Measurements from ENCODE around the gene BLVRA. TPM values are rescaled to one million over a fixed set of nuclear protein-coding genes. Genes with fewer than 3 reads are reported as not detected.
A peak's percentile ranks its signal among the peaks of the same experiment; 100 is the strongest.
"Not testable (repeated sequence)": the region's sequence is repeated elsewhere in the genome, so short reads cannot be mapped to it uniquely, and the experiment has no call there.

Gene BLVRA
- total RNA-seq, 2 donors from 2014 or later, result 26.2 to 29.7 TPM

- Mint-ChIP-seq H3K4me3 (peak overlapping the region; percentile 12), H3K4me1 (peaks cover 30% of the 10 kb centered on the region), H3K27me3 (no peaks in the 10 kb centered on the region), H3K27ac (peak overlapping the region; percentile 46), H3K36me3 (ENCODE audit: low read depth) (peaks cover 10% of the 10 kb centered on the region)
- no peaks in the 10 kb centered on the region for H3K9me3 ChIP-seq (ENCODE audit: control insufficient read depth, low read length, poor library complexity, severe bottlenecking)
- DNase-seq, result no peak
- no peak for ATAC-seq
Measured at GRCh38 chr7:43782768-43783555, 24.5 kb downstream of the BLVRA start.

- H3K36me3 Mint-ChIP-seq (ENCODE audit: low read depth), result peaks cover 14% of the 10 kb centered on the region
- no peaks in the 10 kb centered on the region for H3K9me3 ChIP-seq (ENCODE audit: control insufficient read depth, low read length, poor library complexity, severe bottlenecking)
- DNase-seq (no peak), ATAC-seq (peak; percentile 10)
- H3K27me3 Mint-ChIP-seq, result no peaks in the 10 kb centered on the region
- H3K4me1 Mint-ChIP-seq, result peaks cover 29% of the 10 kb centered on the region
- H3K27ac Mint-ChIP-seq, result peak overlapping the region; percentile 68
- peak overlapping the region; percentile 45 for H3K4me3 Mint-ChIP-seq
Measured at GRCh38 chr7:43784030-43784584, 25.6 kb downstream of the BLVRA start.

- Mint-ChIP-seq H3K4me3 (peak overlapping the region; percentile 45), H3K4me1 (peaks cover 28% of the 10 kb centered on the region), H3K27ac (peak overlapping the region; percentile 68), H3K36me3 (ENCODE audit: low read depth) (peaks cover 16% of the 10 kb centered on the region)
- DNase-seq; H3K27me3 Mint-ChIP-seq; H3K9me3 ChIP-seq (ENCODE audit: control insufficient read depth, low read length, poor library complexity, severe bottlenecking): not testable (repeated sequence)
- ATAC-seq, result peak; percentile 52
Measured at GRCh38 chr7:43784585-43785087, 26.2 kb downstream of the BLVRA start.

GRCh38 chr7:43785420-43785819, 26.9 kb downstream of the BLVRA start:
- H3K4me1 Mint-ChIP-seq, result peaks cover 28% of the 10 kb centered on the region
- no peak overlapping the region for H3K4me3 Mint-ChIP-seq
- DNase-seq (no peak), ATAC-seq (no peak)
- no peaks in the 10 kb centered on the region for H3K9me3 ChIP-seq (ENCODE audit: control insufficient read depth, low read length, poor library complexity, severe bottlenecking)
- no peaks in the 10 kb centered on the region for H3K27me3 Mint-ChIP-seq
- H3K27ac Mint-ChIP-seq, result peak overlapping the region; percentile 68
- peaks cover 16% of the 10 kb centered on the region for H3K36me3 Mint-ChIP-seq (ENCODE audit: low read depth)

GRCh38 chr7:43787771-43788170, 29.3 kb downstream of the BLVRA start:
- Mint-ChIP-seq H3K27ac (no peak overlapping the region), H3K4me1 (peaks cover 24% of the 10 kb centered on the region), H3K4me3 (no peak overlapping the region), H3K36me3 (ENCODE audit: low read depth) (peaks cover 18% of the 10 kb centered on the region), H3K27me3 (no peaks in the 10 kb centered on the region)
- no peaks in the 10 kb centered on the region for H3K9me3 ChIP-seq (ENCODE audit: control insufficient read depth, low read length, poor library complexity, severe bottlenecking)
- ATAC-seq (no peak), DNase-seq (no peak)

- ATAC-seq, result no peak
- peaks cover 19% of the 10 kb centered on the region for H3K4me1 Mint-ChIP-seq
- H3K27me3 Mint-ChIP-seq, result no peaks in the 10 kb centered on the region
Measured at GRCh38 chr7:43790006-43790405, 31.5 kb downstream of the BLVRA start.

GRCh38 chr7:43790834-43791233, 32.4 kb downstream of the BLVRA start:
- H3K4me3 Mint-ChIP-seq, result no peak overlapping the region
- ATAC-seq (no peak), DNase-seq (no peak)
- H3K27me3 Mint-ChIP-seq, result no peaks in the 10 kb centered on the region
- H3K36me3 Mint-ChIP-seq (ENCODE audit: low read depth), result peaks cover 20% of the 10 kb centered on the region
- H3K27ac Mint-ChIP-seq, result no peak overlapping the region
- no peaks in the 10 kb centered on the region for H3K9me3 ChIP-seq (ENCODE audit: control insufficient read depth, low read length, poor library complexity, severe bottlenecking)
- H3K4me1 Mint-ChIP-seq, result peaks cover 19% of the 10 kb centered on the region

More at GRCh38 chr7:43790006-43790405, 31.5 kb downstream of the BLVRA start:
- Mint-ChIP-seq H3K4me3 (no peak overlapping the region), H3K36me3 (ENCODE audit: low read depth) (peaks cover 18% of the 10 kb centered on the region), H3K27ac (no peak overlapping the region)
- DNase-seq, result no peak
- no peaks in the 10 kb centered on the region for H3K9me3 ChIP-seq (ENCODE audit: control insufficient read depth, low read length, poor library complexity, severe bottlenecking)

GRCh38 chr7:43791665-43792064, 33.2 kb downstream of the BLVRA start:
- no peak overlapping the region for H3K27ac Mint-ChIP-seq
- no peak overlapping the region for H3K4me3 Mint-ChIP-seq
- no peaks in the 10 kb centered on the region for H3K9me3 ChIP-seq (ENCODE audit: control insufficient read depth, low read length, poor library complexity, severe bottlenecking)
- DNase-seq, result no peak
- H3K36me3 Mint-ChIP-seq (ENCODE audit: low read depth), result peaks cover 18% of the 10 kb centered on the region
- no peaks in the 10 kb centered on the region for H3K27me3 Mint-ChIP-seq
- H3K4me1 Mint-ChIP-seq, result peaks cover 14% of the 10 kb centered on the region
- no peak for ATAC-seq

GRCh38 chr7:43792471-43793150, 34.1 kb downstream of the BLVRA start:
- Mint-ChIP-seq H3K27ac (no peak overlapping the region), H3K27me3 (no peaks in the 10 kb centered on the region), H3K4me1 (peaks cover 13% of the 10 kb centered on the region), H3K36me3 (ENCODE audit: low read depth) (peaks cover 18% of the 10 kb centered on the region), H3K4me3 (no peak overlapping the region)
- no peak for DNase-seq
- H3K9me3 ChIP-seq (ENCODE audit: control insufficient read depth, low read length, poor library complexity, severe bottlenecking), result no peaks in the 10 kb centered on the region
- no peak for ATAC-seq

- H3K27ac Mint-ChIP-seq, result no peak overlapping the region
- H3K9me3 ChIP-seq (ENCODE audit: control insufficient read depth, low read length, poor library complexity, severe bottlenecking), result no peaks in the 10 kb centered on the region
- H3K27me3 Mint-ChIP-seq, result no peaks in the 10 kb centered on the region
- no peaks in the 10 kb centered on the region for H3K4me1 Mint-ChIP-seq
- no peak for ATAC-seq
- no peak overlapping the region for H3K4me3 Mint-ChIP-seq
- no peak for DNase-seq
- peaks cover 4% of the 10 kb centered on the region for H3K36me3 Mint-ChIP-seq (ENCODE audit: low read depth)
Measured at GRCh38 chr7:43799605-43800004, 41.1 kb downstream of the BLVRA start.

GRCh38 chr7:43803865-43804264, 45.4 kb downstream of the BLVRA start:
- Mint-ChIP-seq H3K27me3 (no peaks in the 10 kb centered on the region), H3K4me3 (no peak overlapping the region), H3K27ac (no peak overlapping the region), H3K4me1 (no peaks in the 10 kb centered on the region), H3K36me3 (ENCODE audit: low read depth) (peaks cover 13% of the 10 kb centered on the region)
- ATAC-seq (no peak), DNase-seq (no peak)
- H3K9me3 ChIP-seq (ENCODE audit: control insufficient read depth, low read length, poor library complexity, severe bottlenecking), result no peaks in the 10 kb centered on the region

- Mint-ChIP-seq H3K4me3 (no peak overlapping the region), H3K4me1 (peaks cover 5% of the 10 kb centered on the region), H3K27ac (no peak overlapping the region), H3K27me3 (peaks cover 22% of the 10 kb centered on the region), H3K36me3 (ENCODE audit: low read depth) (peaks cover 10% of the 10 kb centered on the region)
- DNase-seq (no peak), ATAC-seq (no peak)
- no peaks in the 10 kb centered on the region for H3K9me3 ChIP-seq (ENCODE audit: control insufficient read depth, low read length, poor library complexity, severe bottlenecking)
Measured at GRCh38 chr7:43808410-43808809, 49.9 kb downstream of the BLVRA start.

GRCh38 chr7:43810195-43810941, 51.9 kb downstream of the BLVRA start:
- H3K4me3 Mint-ChIP-seq; H3K4me1 Mint-ChIP-seq; ATAC-seq; H3K36me3 Mint-ChIP-seq (ENCODE audit: low read depth); H3K9me3 ChIP-seq (ENCODE audit: control insufficient read depth, low read length, poor library complexity, severe bottlenecking): not testable (repeated sequence)
- peak in 1 of 3 donors; percentile 31 for DNase-seq
- Mint-ChIP-seq H3K27ac (peak overlapping the region; percentile 37), H3K27me3 (peaks cover 42% of the 10 kb centered on the region)
